GM18861 (cell line): ENCODE results near the gene ARL5A.
A peak's percentile ranks its signal among the peaks of the same experiment; 100 is the strongest.

ENCODE experiments used
- ATAC-seq: cut with Tn5 transposase; IDR thresholded peaks from one replicate; pipeline ENCODE4 v1.9.1; 2021; ENCODE audit not compliant: unreplicated experiment

The ARL5A gene

DNA sequence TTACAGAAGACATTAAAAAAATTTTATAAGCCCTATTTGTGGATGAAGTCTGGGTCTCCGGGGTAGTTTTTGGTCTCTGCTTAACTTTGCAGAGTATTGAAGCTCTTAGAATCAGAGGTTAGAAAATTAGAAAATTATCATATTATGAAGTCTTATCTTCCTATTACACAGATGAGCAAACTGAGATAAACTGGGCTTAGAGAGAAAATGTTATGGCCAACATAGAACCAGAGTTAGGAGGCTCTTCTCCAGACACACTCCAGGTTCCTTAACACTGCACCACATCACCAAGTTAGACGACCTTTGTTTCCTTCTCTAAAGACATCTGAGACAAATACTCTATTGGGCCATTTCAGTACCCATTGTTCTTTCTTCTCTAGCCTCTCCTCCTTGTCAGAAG is 57.2 kb downstream of the ARL5A start:
- peak; percentile 7 for ATAC-seq

DNA sequence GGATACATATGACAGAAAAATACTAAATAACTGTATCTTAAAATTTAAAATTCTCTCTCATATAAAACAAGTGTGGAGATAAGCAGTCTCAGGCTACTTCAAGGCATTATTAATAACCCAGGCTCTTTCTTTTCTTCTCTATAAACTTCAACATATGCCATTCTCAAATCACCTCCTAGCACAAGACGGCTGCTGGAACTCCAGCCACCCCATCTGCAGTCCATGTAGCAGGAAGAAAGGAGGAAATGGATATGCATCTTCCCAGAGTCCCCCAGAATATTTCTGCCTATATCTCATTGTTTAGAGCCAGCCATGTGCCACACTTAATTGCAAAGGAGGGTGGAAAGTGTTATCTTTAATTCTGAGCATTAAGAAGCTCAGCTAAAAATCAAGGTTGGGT is 58.6 kb downstream of the ARL5A start:
- no peak for ATAC-seq

DNA sequence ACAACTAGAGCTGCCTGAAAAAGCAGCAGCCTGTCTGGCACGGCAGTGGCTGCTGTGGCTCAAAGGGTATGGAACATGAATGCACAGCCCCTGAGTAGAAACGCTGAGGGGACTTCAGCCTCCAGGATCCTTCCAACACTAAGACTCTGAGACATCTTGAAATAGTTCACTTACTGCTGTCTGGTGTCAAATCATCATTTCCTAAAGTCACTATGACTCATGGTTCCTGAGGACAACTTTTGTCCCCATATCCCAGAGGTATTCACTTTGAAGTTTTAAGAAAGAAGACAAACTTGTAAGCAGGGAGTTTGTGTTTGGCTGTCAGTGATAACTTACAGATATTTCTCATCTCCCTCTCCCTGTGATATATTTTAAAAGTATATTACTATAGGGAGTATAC is 60.7 kb downstream of the ARL5A start:
- ATAC-seq: no peak

DNA sequence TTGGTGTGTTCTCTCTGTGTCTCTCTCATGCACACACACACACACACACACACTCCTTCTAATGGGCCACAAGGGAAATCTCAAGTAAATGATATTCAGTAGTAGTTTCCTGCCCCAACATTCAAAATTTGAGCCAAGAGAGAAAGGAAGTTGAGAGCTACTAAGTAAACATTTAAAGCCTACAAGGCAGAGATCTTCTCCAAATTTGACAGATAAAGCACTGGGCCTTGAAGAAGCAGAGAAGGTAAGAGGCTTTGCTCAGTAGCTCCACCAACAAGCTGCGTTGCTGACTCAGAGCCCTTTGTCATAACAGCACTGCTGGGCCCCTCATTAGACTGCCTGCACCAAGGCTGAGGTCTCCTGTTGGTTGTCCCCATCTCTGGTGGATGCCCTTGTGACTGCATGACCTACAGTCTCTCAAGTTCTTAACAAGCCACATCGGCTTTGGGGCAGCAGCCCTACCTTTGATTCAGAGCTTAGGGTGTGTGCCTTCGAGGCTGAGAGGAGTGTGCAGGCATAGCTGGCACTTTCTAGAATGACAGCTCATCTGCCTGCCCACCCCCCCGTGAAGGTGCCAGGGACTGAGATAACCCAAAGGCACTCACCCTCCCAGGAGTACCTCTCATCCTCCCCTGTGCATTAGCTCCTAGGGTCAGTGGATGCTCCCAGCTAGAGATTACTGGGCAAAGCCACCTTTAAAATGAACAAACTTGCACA is 61.6 kb downstream of the ARL5A start:
- ATAC-seq: peak; percentile 53

DNA sequence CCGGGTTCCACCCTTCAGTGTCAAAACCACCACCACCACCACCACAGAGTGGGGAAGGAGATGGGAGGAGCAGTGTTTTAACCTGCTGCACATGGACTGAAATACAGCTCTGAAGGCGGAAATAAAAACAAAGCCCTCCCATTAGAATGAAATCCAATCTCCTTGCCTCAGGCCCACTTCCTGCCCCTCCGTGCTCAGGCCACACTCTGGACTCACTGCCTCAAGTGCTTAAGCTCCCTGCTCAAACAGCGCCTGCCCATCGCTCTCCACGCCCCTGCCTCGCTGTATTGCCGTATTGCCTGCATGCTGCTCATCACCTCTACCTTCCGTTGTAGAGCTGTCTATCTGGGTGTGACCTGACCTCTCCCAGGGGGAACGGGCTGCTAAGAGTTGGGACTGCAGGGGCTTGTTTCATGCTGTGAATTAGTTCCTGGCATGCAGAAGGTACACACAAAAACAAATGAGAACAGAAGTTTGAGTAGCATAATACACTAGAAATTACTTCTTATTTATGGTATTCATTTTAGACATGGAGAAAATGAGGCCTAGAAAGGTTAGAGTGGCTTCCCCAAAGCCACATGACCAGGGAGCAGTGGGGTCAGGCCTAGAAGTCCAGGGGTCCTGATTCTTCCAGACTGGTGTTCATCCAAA is 62.3 kb downstream of the ARL5A start:
- ATAC-seq: no peak

DNA sequence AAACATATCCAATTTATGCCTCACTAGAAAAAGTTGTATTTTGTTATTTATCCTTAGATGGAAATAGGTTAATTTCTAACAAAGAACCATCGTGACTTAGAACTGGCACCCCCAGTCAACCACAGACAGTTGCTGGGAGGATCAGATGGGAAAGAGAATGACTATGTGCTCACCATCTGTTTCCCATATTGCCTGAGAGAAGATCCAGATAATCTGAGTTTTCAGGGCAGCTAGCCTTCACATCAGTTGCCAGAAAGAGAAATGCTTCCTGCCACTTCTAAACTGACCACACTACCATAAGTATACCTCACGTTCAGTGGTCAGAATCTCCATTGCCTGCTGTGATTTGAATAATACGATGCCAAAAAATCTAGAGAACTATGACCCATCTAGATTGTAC is 65.5 kb downstream of the ARL5A start:
- no peak for ATAC-seq

DNA sequence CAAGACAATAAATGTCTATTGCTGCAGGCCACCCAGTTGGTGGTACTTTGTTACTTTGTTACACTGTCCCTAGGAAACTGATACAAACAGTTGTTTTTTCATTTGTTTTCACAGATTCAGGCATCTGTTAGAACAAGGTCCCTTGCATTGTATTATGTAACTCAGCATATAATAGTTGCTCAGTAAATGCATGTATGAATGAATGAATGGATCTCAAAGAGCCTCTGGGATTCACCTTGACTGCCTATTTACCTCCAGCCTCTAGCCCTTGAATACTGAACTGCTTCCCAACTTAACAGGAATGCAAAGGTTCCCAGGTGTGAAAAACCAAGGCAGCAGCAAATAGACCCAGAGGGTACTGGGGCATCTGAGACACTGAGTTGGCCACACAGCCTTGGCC is 66.5 kb downstream of the ARL5A start:
- no peak for ATAC-seq

DNA sequence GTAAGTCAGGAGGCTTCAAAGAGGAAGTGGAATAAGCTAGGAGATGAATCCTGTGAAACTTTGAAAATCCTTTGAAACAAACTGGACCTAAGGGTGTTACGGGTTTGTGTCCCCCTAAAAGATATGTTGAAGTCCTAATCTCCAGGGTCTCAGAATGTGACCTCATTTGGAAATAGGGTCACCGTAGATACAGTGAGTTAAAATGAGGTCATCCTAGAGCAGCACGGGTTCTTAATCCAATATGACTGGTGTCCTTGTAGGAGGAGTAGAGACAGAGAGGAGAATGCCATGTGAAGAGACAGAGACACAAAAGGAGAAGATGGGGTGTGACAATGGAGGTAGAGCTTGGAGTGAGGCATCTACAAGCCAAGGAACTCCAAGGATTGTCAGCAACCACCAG is 67.0 kb downstream of the ARL5A start:
- no peak for ATAC-seq

DNA sequence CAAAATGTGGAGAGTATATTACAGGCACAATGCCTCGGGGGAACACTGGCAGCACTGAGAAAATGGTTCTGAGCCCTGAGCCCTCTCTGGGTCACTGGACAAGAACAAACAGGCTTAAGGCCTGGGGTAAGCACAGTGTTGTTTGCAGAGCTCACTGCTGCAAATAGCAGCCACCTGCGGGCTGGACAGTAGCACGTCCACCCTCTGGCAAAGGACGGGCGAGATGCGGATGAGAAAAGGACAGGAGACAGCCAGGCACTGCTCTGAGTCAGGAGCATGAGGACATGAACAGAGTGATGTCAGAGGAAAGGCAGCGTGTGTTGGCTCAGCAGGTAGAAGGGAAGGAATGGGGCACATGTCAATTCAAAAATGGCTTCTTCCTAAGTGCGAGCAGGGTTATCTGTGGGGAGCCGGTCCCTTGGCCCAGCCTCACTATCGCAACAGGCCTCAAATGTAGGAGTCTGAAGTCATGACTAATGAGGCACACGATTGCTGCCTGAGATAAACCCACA is 68.0 kb downstream of the ARL5A start:
- ATAC-seq: no peak

DNA sequence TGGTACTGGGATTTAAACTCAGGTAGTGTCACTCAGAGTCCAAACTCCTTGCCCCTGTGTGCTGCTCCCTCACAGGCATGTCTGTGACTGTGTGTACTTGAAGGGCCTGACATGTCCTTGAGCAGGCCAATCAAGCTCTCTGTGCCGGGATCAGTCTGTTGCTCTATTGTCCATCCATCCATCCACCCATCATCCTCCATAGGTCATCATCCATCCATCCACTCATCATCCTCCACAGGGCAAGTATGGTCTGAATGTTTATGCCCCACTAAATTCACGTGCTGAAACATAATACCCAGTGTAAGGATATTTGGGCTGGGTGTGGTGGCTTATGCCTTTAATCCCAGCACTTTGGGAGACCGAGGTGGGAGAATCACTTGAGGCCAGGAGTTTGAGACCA is 69.5 kb downstream of the ARL5A start:
- no peak for ATAC-seq

DNA sequence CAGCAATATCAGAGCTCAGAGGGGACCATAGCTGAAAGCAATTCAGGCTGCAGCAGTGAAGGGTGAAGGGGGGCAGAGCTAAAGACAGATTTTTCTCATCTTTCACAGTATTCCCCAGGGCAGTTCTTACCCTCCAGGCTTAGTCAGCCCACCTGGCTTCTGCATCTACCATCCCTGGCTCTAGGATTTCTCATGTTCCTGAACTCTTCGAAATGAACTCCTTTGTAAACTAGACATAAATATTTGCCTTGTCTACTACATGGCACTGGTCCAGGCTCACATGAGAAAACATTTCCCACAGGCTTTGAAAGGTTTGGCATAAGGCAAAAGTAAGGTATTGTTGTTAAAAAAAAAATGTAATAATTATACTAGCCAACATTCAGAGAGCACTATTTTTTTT is 70.4 kb downstream of the ARL5A start:
- no peak for ATAC-seq

DNA sequence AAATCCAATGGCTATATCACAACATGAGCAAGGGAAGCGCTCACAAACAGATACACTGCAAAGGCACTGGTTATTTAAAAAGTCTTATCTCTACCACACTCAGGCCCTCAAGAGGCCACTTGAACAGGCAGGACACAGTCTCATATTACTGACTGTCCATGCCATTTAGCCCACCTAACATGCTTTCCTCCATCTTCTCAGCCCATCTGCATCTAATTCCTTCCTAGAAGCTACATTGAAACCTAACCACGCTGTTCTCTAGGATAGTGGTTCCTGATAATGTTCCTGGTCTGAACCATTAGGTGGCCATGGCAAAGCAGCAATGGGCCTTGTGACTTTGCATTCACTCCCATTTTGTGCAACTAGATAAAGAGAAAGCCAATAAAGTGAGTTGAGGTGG is 71.4 kb downstream of the ARL5A start:
- no peak for ATAC-seq

DNA sequence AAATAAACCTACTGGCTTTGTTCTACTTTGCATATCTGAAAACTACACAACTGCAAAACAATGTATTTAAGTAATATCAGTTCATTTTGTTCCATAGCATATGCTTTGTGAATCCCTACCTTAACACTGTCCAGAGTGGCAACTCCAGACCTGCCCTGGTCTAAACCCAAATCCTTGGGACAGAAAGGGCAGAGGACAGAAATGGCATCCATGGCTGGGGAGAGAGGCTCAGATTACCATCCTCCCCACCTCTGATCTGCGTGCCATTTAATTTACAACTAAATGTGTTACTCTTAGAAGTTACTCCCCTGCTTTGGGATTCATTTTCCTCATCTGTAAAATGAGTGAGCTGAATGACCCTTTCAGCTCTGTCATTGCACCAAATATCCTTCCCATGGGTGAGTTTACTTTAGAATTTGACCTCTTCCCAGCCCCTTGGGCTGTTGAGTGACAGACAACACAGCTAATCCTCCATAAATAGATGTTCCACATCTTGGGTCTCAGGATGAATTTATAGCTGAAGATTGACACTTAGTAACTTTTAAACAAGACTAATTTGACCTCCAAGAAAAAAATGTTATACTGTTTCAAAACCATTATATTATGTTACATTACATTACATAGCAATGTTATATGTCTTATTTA is 73.8 kb downstream of the ARL5A start:
- no peak for ATAC-seq

DNA sequence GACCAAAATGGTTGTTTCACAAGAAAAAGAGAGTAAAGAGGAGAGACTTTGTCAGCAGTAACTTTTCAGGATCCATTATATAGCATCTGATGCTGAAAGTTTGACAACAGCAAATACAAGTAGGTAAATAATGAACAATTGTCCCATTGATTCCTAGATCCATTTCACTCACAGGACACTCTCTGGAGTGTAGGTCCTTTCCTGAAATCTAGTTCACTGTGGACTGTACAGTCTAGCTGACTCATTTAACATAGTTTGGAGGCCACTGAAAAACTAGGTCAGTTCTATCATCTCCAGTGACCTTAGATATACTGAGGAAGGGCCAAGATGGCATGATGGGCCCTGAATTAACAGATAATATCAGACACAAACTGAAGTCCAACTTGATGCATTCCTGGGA is 74.7 kb downstream of the ARL5A start:
- ATAC-seq: no peak
